HEK293T (cell line): Measurements from ENCODE around the gene SP1.

Experiments
- ARNT ChIP-seq: fragments of 450-650 bp; IDR thresholded peaks from 2 replicates; pipeline ENCODE4 v1.6.1; 2017; ENCODE audit warnings: mild to moderate bottlenecking
- BHLHE40 ChIP-seq: fragments of 450-650 bp; IDR thresholded peaks from 2 replicates; pipeline ENCODE4 v1.6.1; 2016; ENCODE audit warnings: mild to moderate bottlenecking, moderate library complexity, borderline replicate concordance
- HDGF ChIP-seq: fragments of 450-650 bp; IDR thresholded peaks from 2 replicates; pipeline ENCODE4 v1.6.1; 2017; ENCODE audit warnings: antibody characterized with exemption, borderline replicate concordance
- TARDBP ChIP-seq: fragments of 450-650 bp; IDR thresholded peaks from 2 replicates; pipeline ENCODE4 v1.6.1; 2016

DNA sequence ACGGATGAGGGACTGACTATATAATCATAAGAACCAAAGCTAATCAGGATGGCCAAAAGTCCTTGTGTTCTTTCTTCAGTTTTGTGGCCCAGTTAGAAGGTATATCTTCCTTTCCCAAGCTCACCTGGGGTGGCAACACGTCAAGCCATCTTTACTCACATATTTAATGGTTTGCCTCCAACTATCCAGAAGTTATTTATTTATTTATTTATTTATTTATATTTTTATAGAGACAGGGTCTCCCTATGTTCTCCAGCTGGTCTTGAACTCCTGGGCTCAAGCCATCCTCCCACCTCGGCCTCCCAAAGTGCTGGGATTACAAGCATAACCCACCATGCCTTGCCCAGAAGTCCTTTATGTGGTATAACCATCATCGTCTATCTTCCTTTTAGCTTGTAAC, 32.1 kb upstream of the SP1 start:
- TF ChIP-seq BHLHE40 (no peak), ARNT (no peak), TARDBP (no peak), HDGF (no peak)
